ENCODE measurements around the gene EDC4.

The EDC4 gene

DNA sequence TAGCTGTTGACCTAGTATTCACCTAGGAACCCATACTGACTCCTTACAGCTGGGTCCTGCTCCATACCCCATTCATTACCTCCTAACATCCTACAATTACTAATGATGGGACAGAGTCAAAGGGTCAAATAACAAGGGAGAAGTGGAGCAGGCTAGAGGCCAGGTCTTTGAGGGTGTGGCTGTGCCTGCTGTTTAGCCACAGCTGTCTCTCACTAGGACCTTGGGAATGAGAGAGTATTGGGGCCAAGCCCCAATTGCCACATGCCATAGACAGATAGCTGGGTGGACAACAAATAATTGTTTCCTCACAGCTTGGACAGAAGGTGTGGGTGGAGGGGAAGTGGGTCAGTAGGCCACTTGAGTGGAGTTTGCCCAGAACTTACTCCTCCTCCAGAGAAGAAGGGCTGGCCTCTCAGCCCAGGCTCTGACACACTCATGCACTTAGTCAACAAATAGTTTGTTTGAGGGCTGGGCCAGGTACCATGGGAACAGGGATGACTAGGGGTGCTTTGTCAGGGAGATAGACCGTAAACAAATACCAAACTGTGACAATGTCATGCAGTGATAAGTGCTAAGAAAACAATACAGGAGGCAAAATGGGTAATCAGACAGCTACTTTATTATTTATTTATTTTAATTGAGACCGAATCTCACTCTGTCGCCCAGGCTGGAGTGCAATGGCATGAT, 15.2 kb upstream of the EDC4 start:
- H3K36me3 ChIP-seq (ENCODE audit: low read length): no peaks in the 10 kb centered on the region
- no peaks in the 10 kb centered on the region for H3K9me3 ChIP-seq (ENCODE audit: insufficient read depth, low read length)
- no peak overlapping the region for H3K4me2 ChIP-seq (ENCODE audit: low read depth, low read length, poor library complexity, severe bottlenecking)
- H3F3A ChIP-seq (ENCODE audit: insufficient read depth): no peaks in the 10 kb centered on the region
- TF ChIP-seq CTCF (IDR thresholded peaks at IDR 0.05; ENCODE audit: insufficient read depth, low read length, poor library complexity, severe bottlenecking): no peak
- TF ChIP-seq EZH2phosphoT487 (conservative IDR thresholded peaks at IDR 0.05; ENCODE audit: low read length): no peak
- H3K79me2 ChIP-seq (ENCODE audit: insufficient read depth, low read length): peaks cover 94% of the 10 kb centered on the region
- peaks cover 10% of the 10 kb centered on the region; the same call in 1 of the 2 replicates for H4K20me1 ChIP-seq (ENCODE audit: low read depth, low read length)
- H3K9ac ChIP-seq (ENCODE audit: low read length): no peak overlapping the region
- H3K9me2 ChIP-seq (replicated peaks; ENCODE audit: insufficient read depth, low read length): no peaks in the 10 kb centered on the region
- no peak overlapping the region for H2AFZ ChIP-seq (ENCODE audit: low read depth, low read length, severe bottlenecking)
- H3K4me3 ChIP-seq (ENCODE audit: insufficient read depth, low read length, poor library complexity, severe bottlenecking): no peak overlapping the region
- no peak overlapping the region for H3K27ac ChIP-seq (ENCODE audit: low read depth, low read length)
- H3K27me3 ChIP-seq (ENCODE audit: low read length): no peaks in the 10 kb centered on the region

GRCh38 chr16:67858500-67858899, 14.4 kb upstream of the EDC4 start:
- H3K9ac ChIP-seq (ENCODE audit: low read length): no peak overlapping the region
- H3K4me2 ChIP-seq (ENCODE audit: low read depth, low read length, poor library complexity, severe bottlenecking): no peak overlapping the region
- H3K9me2 ChIP-seq (replicated peaks; ENCODE audit: insufficient read depth, low read length): no peaks in the 10 kb centered on the region
- no peak for TF ChIP-seq EZH2phosphoT487 (conservative IDR thresholded peaks at IDR 0.05; ENCODE audit: low read length)
- no peak for TF ChIP-seq CTCF (IDR thresholded peaks at IDR 0.05; ENCODE audit: insufficient read depth, low read length, poor library complexity, severe bottlenecking)
- no peak overlapping the region for H3K27ac ChIP-seq (ENCODE audit: low read depth, low read length)
- H3K9me3 ChIP-seq (ENCODE audit: insufficient read depth, low read length): no peaks in the 10 kb centered on the region
- H3K4me3 ChIP-seq (ENCODE audit: insufficient read depth, low read length, poor library complexity, severe bottlenecking): no peak overlapping the region
- no peaks in the 10 kb centered on the region for H3K27me3 ChIP-seq (ENCODE audit: low read length)
- peaks cover 10% of the 10 kb centered on the region; the same call in 1 of the 2 replicates for H4K20me1 ChIP-seq (ENCODE audit: low read depth, low read length)
- H3K36me3 ChIP-seq (ENCODE audit: low read length): no peaks in the 10 kb centered on the region
- peaks cover 94% of the 10 kb centered on the region for H3K79me2 ChIP-seq (ENCODE audit: insufficient read depth, low read length)
- H3F3A ChIP-seq (ENCODE audit: insufficient read depth): no peaks in the 10 kb centered on the region
- no peak overlapping the region for H2AFZ ChIP-seq (ENCODE audit: low read depth, low read length, severe bottlenecking)

DNA sequence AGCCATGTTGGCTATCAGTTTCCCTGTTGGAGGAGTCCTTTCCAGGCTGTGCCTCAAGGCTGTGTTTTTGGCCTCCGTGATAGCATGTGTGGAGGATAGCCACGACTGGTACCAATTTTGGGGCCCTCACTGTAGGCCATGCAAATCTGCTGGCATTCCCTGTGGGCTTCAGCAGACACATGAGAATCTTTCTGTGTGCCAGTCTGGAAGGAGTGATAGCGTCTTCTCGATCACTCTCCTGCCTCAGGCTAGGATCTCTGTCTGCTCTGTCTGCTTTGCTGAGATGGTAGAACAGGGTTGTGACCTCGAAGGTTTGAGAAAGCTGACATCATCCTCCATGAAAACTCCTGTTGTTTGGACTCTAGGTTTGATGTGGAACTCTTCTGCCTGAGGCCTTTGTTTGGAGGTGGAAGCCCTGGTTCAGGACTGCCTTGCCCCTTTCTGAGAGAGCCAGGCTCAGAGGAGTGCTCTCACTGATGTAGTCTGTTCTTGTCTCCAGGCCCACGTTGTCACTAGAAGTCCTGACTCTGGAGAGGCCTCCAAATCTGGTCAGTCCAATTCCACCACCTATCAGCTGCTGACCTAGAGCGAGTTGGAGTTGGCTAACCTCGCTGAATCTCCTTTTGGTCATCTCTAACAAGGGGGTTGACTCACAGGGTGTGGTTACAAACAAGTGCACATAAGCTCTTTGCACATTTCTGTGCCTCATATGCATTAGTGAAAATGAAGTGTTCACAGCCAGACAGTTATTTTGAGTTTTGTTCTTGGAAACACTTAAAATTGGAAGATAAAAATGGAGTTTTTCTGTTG, 12.1 kb upstream of the EDC4 start:
- H3K27me3 ChIP-seq (ENCODE audit: low read length): no peaks in the 10 kb centered on the region
- H2AFZ ChIP-seq (ENCODE audit: low read depth, low read length, severe bottlenecking): no peak overlapping the region
- H3K4me2 ChIP-seq (ENCODE audit: low read depth, low read length, poor library complexity, severe bottlenecking): no peak overlapping the region
- no peaks in the 10 kb centered on the region for H3K9me3 ChIP-seq (ENCODE audit: insufficient read depth, low read length)
- H3K9me2 ChIP-seq (replicated peaks; ENCODE audit: insufficient read depth, low read length): no peaks in the 10 kb centered on the region
- no peaks in the 10 kb centered on the region for H3K36me3 ChIP-seq (ENCODE audit: low read length)
- no peak overlapping the region for H3K9ac ChIP-seq (ENCODE audit: low read length)
- H3K4me3 ChIP-seq (ENCODE audit: insufficient read depth, low read length, poor library complexity, severe bottlenecking): no peak overlapping the region
- H3K27ac ChIP-seq (ENCODE audit: low read depth, low read length): no peak overlapping the region
- no peaks in the 10 kb centered on the region for H3F3A ChIP-seq (ENCODE audit: insufficient read depth)
- TF ChIP-seq CTCF (IDR thresholded peaks at IDR 0.05; ENCODE audit: insufficient read depth, low read length, poor library complexity, severe bottlenecking): no peak
- no peak for TF ChIP-seq EZH2phosphoT487 (conservative IDR thresholded peaks at IDR 0.05; ENCODE audit: low read length)
- H4K20me1 ChIP-seq (ENCODE audit: low read depth, low read length): peaks cover 10% of the 10 kb centered on the region; the same call in 1 of the 2 replicates
- H3K79me2 ChIP-seq (ENCODE audit: insufficient read depth, low read length): peaks cover 83% of the 10 kb centered on the region

Measured in SU-DHL-6 (cell line).